HL-60 (cell line): ENCODE data around the gene GIMAP7.

ENCODE experiments used
- CTCF ChIP-seq: IDR thresholded peaks from one replicate; pipeline ENCODE4 v1.5.1; 2011; ENCODE audit warnings: low read length, control low read depth, inconsistent platforms; ENCODE audit not compliant: insufficient read depth
- SPI1 ChIP-seq: IDR thresholded peaks from 2 replicates; pipeline ENCODE4 v1.6.1; 2012; ENCODE audit warnings: low read depth, mild to moderate bottlenecking, borderline replicate concordance

GRCh38 chr7:150569245-150569955 is 54.7 kb downstream of the GIMAP7 start:
- TF ChIP-seq CTCF: no peak
- TF ChIP-seq SPI1: no peak
